Astrocyte of the cerebellum (primary cell): ENCODE measurements around the gene NHS.

ENCODE experiments used
- DNase-seq: peaks from one replicate; pipeline ENCODE4 v3.0.0-alpha.2; 2011; ENCODE audit warnings: low read depth
- H3K4me3 ChIP-seq: 2 replicates; pipeline ENCODE4 v1.5.1; 2011; ENCODE audit warnings: mild to moderate bottlenecking, low read depth, low read length, moderate library complexity
- CTCF ChIP-seq: IDR thresholded peaks from 2 replicates; pipeline ENCODE4 v1.5.1; 2012; ENCODE audit warnings: low read length, low read depth, moderate library complexity, mild to moderate bottlenecking; ENCODE audit errors: missing control alignments
- in situ Hi-C: cut with HindIII; loops from 2 replicates; pipeline ENCODE4 v1.10.0; 2017; ENCODE audit warnings: low sequenced_read_pairs

The NHS gene

GRCh38 chrX:17740137-17741122 lies 365.4 kb downstream of the NHS start:
- DNase-seq: no peak
- in situ Hi-C loops: no loop called here
- TF ChIP-seq CTCF: no peak
- no peak overlapping the region for H3K4me3 ChIP-seq

DNA sequence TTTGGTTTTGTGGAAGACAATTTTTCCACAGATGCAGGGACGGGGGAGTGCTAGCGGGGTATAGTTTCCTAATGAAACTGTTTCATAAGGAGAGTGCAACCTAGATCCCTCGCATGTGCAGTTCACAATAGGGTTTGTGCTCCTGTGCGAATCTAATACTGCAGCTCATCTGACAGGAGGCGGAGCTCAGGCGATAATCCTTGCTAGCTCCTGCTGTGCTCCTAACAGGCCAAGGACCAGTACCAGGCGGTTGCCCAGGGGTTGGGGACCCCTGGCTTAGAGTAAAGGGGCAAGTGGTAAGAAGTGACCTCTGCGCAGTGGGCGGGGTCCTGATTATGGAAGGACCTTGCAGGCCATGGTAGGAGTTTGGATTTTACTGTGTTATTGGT lies 366.1 kb downstream of the NHS start:
- H3K4me3 ChIP-seq: no peak overlapping the region
- no peak for DNase-seq
- no peak for TF ChIP-seq CTCF
- in situ Hi-C loops: no loop called here

DNA sequence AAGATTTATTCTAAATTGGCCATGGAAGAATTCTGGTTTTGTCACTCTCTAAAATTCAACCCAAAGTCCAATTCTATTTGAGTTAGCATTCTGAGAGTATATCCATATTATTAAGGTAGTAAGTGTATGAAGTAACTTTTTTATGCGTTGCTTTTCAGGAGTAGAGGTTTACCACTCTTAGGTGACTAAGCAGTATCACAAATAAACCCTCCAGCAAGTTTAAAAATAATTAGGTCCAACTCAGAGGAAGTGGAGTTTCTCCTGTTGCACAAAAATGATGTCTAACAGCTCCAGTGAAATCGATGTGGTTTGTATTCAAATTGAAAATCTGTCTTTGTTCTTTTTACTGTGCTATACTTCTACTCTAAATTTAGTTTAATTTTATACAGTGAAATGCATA lies 368.9 kb downstream of the NHS start:
- TF ChIP-seq CTCF: no peak
- H3K4me3 ChIP-seq: no peak overlapping the region
- in situ Hi-C loops: no loop called here
- no peak for DNase-seq

DNA sequence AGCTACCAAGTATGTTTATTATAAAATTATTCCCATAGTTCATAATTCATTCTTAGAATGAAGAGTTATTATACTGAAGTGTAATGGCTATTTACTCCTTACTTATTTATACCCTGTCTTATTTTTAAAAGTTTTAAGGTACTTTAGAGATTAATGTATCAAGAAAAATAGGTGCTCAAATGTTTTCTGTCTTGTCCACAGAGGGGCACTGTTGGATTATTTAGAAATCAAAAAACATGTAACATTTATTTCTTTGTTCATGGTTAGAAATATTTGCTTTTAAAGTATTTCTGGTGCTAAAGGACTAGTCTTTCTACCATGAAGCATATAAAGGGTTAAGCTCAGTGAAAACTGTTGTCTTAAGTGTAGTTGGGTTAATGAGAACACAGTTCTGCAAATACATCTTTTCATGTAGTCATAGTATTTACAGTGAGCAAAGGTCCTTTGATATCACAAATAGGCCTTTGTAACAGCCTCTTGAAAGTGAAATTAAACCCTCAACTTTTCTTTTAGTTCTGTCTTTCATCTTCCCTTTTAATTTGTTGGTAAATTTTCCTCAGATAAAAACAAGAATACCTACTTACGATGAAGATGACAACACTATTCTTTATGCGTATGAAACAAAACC lies 370.0 kb downstream of the NHS start:
- no peak for TF ChIP-seq CTCF
- in situ Hi-C loops: no loop called here
- H3K4me3 ChIP-seq: no peak overlapping the region
- no peak for DNase-seq

DNA sequence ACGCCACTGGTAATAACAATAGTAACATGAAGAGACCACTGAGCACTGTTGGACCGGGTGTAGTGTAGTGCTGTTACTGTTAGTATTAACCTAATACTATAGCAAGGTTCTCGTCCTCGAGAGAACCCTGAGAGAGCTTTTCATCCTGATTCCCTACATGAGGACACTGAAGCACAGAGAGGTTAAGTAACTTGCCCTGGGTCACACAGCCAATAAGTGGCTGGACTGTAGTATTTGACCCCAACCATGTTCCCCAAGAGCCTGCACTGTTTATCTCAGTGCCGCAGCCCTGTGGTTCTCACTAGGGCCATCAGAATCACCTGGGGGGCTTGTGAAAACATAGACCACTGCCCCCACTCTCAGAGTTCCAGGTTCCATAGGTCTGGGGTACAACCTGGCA lies 372.7 kb downstream of the NHS start:
- no peak for DNase-seq
- no peak for TF ChIP-seq CTCF
- H3K4me3 ChIP-seq: no peak overlapping the region
- in situ Hi-C loops: no loop called here

GRCh38 chrX:17748684-17749083 lies 373.7 kb downstream of the NHS start:
- DNase-seq: no peak
- no peak for TF ChIP-seq CTCF
- H3K4me3 ChIP-seq: no peak overlapping the region
- in situ Hi-C loops: no loop called here
